ENCODE data around the gene HPCAL4. TPM values are rescaled to one million over a fixed set of nuclear protein-coding genes. Genes with fewer than 3 reads are reported as not detected.

The HPCAL4 gene
- total RNA-seq, 2 experiments from 2014 or later = 0.43 to 0.61 TPM

- no peak overlapping the region for H3K4me3 Mint-ChIP-seq
- H3K27me3 Mint-ChIP-seq = peaks cover 50% of the 10 kb centered on the region
- DNase-seq = no peak
- ChIA-PET CTCF (interaction anchor here (1.0 to 2.2 kb wide), 2 partner anchors 69 to 121 kb away, joined by 3 to 9 read pairs; no protein-coding TSS in a partner anchor), POLR2A (interaction anchor here (1.6 kb wide), 1 partner anchor 10 kb away, joined by 4 read pairs; no protein-coding TSS in a partner anchor)
- peaks cover 18% of the 10 kb centered on the region for H3K4me1 Mint-ChIP-seq (ENCODE audit: low read depth)
- intact Hi-C loops (cut with micrococcal nuclease) = no loop called here
- no peaks in the 10 kb centered on the region for H3K36me3 Mint-ChIP-seq
- H3K9me3 Mint-ChIP-seq = no peaks in the 10 kb centered on the region
- no peak overlapping the region for H3K27ac Mint-ChIP-seq
These were observed 35.4 kb upstream of the HPCAL4 start for GRCh38 chr1:39726600-39726999.

- Mint-ChIP-seq H3K36me3 (no peaks in the 10 kb centered on the region), H3K27ac (no peak overlapping the region), H3K4me3 (no peak overlapping the region), H3K27me3 (peaks cover 39% of the 10 kb centered on the region), H3K9me3 (no peaks in the 10 kb centered on the region), H3K4me1 (ENCODE audit: low read depth) (peaks cover 7% of the 10 kb centered on the region)
- intact Hi-C loops (cut with micrococcal nuclease) = no loop called here
- DNase-seq = no peak
- ChIA-PET CTCF (interaction anchor here (0.6 to 7.7 kb wide), 5 partner anchors 41 to 116 kb away, joined by 3 to 53 read pairs (median 4); partner anchors contain the start of gene NT5C1A), POLR2A (no interaction called here)
These were observed 31.3 kb upstream of the HPCAL4 start for GRCh38 chr1:39722495-39722894.

- no peaks in the 10 kb centered on the region for H3K36me3 Mint-ChIP-seq
- ChIA-PET CTCF (interaction anchor here (2.2 to 7.7 kb wide), 4 partner anchors 50 to 117 kb away, joined by 9 to 63 read pairs (median 49); partner anchors contain the start of gene NT5C1A), POLR2A (no interaction called here)
- H3K27me3 Mint-ChIP-seq = peaks cover 39% of the 10 kb centered on the region
- DNase-seq = no peak
- no peaks in the 10 kb centered on the region for H3K9me3 Mint-ChIP-seq
- no peak overlapping the region for H3K27ac Mint-ChIP-seq
- intact Hi-C loops (cut with micrococcal nuclease) = no loop called here
- H3K4me3 Mint-ChIP-seq = no peak overlapping the region
- peaks cover under 1% of the 10 kb centered on the region for H3K4me1 Mint-ChIP-seq (ENCODE audit: low read depth)
These were observed 30.4 kb upstream of the HPCAL4 start for GRCh38 chr1:39721664-39722063.

GRCh38 chr1:39720094-39720999 lies 29.1 kb upstream of the HPCAL4 start:
- intact Hi-C loops (cut with micrococcal nuclease) = no loop called here
- DNase-seq = no peak
- POLR2A ChIA-PET = interaction anchor here (0.6 kb wide), 1 partner anchor 761 kb away, joined by 4 read pairs; no protein-coding TSS in a partner anchor

GRCh38 chr1:39717809-39718208 lies 26.6 kb upstream of the HPCAL4 start:
- H3K27ac Mint-ChIP-seq = no peak overlapping the region
- POLR2A ChIA-PET = no interaction called here
- DNase-seq = no peak
- CTCF ChIA-PET = interaction anchor here (0.9 to 7.7 kb wide), 6 partner anchors 21 to 228 kb away, joined by 3 to 63 read pairs (median 24); partner anchors contain the start of gene NT5C1A
- peaks cover 40% of the 10 kb centered on the region for H3K27me3 Mint-ChIP-seq
- no peaks in the 10 kb centered on the region for H3K4me1 Mint-ChIP-seq (ENCODE audit: low read depth)
- no peaks in the 10 kb centered on the region for H3K9me3 Mint-ChIP-seq
- intact Hi-C loops (cut with micrococcal nuclease) = loop anchor here (2.0 to 5.0 kb wide), 3 partner anchors 51 to 111 kb away; no protein-coding TSS in a partner anchor
- H3K36me3 Mint-ChIP-seq = no peaks in the 10 kb centered on the region
- no peak overlapping the region for H3K4me3 Mint-ChIP-seq

More at GRCh38 chr1:39720094-39720999, 29.1 kb upstream of the HPCAL4 start:
- Mint-ChIP-seq H3K4me1 (ENCODE audit: low read depth) (no peaks in the 10 kb centered on the region), H3K4me3 (no peak overlapping the region), H3K27me3 (peaks cover 41% of the 10 kb centered on the region), H3K36me3 (no peaks in the 10 kb centered on the region), H3K9me3 (no peaks in the 10 kb centered on the region), H3K27ac (peak overlapping the region; percentile 0)
- CTCF ChIA-PET = interaction anchor here (0.6 to 7.7 kb wide), 26 partner anchors 10 to 559 kb away, joined by 3 to 63 read pairs (median 4); partner anchors contain the start of genes HPCAL4 and NT5C1A

- Mint-ChIP-seq H3K4me3 (no peak overlapping the region), H3K27ac (no peak overlapping the region), H3K4me1 (ENCODE audit: low read depth) (no peaks in the 10 kb centered on the region), H3K36me3 (no peaks in the 10 kb centered on the region), H3K27me3 (peaks cover 33% of the 10 kb centered on the region), H3K9me3 (no peaks in the 10 kb centered on the region)
- CTCF ChIA-PET = interaction anchor here (0.8 to 4.0 kb wide), 5 partner anchors 40 to 108 kb away, joined by 3 to 20 read pairs (median 5); no protein-coding TSS in a partner anchor
- DNase-seq = no peak
- POLR2A ChIA-PET = no interaction called here
- intact Hi-C loops (cut with micrococcal nuclease) = no loop called here
These were observed 22.3 kb upstream of the HPCAL4 start for GRCh38 chr1:39713557-39713956.

GRCh38 chr1:39711966-39712340 lies 20.7 kb upstream of the HPCAL4 start:
- DNase-seq = no peak
- intact Hi-C loops (cut with micrococcal nuclease) = no loop called here

GRCh38 chr1:39711104-39711965 lies 20.1 kb upstream of the HPCAL4 start:
- Mint-ChIP-seq H3K27ac (no peak overlapping the region), H3K4me3 (no peak overlapping the region), H3K9me3 (no peaks in the 10 kb centered on the region), H3K27me3 (peaks cover 15% of the 10 kb centered on the region), H3K4me1 (ENCODE audit: low read depth) (no peaks in the 10 kb centered on the region), H3K36me3 (no peaks in the 10 kb centered on the region)
- POLR2A ChIA-PET = no interaction called here
- no peak for DNase-seq
- CTCF ChIA-PET = interaction anchor here (0.7 to 4.0 kb wide), 4 partner anchors 39 to 105 kb away, joined by 3 to 20 read pairs (median 4); partner anchors contain the start of gene NT5C1A
- intact Hi-C loops (cut with micrococcal nuclease) = no loop called here

More at GRCh38 chr1:39711966-39712340, 20.7 kb upstream of the HPCAL4 start:
- ChIA-PET POLR2A (no interaction called here), CTCF (interaction anchor here (1.5 to 4.0 kb wide), 3 partner anchors 52 to 106 kb away, joined by 3 to 20 read pairs (median 14); no protein-coding TSS in a partner anchor)
- Mint-ChIP-seq H3K4me1 (ENCODE audit: low read depth) (no peaks in the 10 kb centered on the region), H3K36me3 (no peaks in the 10 kb centered on the region), H3K27ac (no peak overlapping the region), H3K27me3 (peaks cover 21% of the 10 kb centered on the region), H3K9me3 (no peaks in the 10 kb centered on the region), H3K4me3 (no peak overlapping the region)

GRCh38 chr1:39707506-39707905 lies 16.3 kb upstream of the HPCAL4 start:
- DNase-seq = no peak
- Mint-ChIP-seq H3K27ac (no peak overlapping the region), H3K36me3 (no peaks in the 10 kb centered on the region), H3K27me3 (peaks cover 5% of the 10 kb centered on the region), H3K4me1 (ENCODE audit: low read depth) (no peaks in the 10 kb centered on the region), H3K4me3 (no peak overlapping the region), H3K9me3 (no peaks in the 10 kb centered on the region)
- ChIA-PET CTCF (interaction anchor here (0.9 kb wide), 1 partner anchor 101 kb away, joined by 3 read pairs; no protein-coding TSS in a partner anchor), POLR2A (no interaction called here)
- intact Hi-C loops (cut with micrococcal nuclease) = no loop called here

- intact Hi-C loops (cut with micrococcal nuclease) = no loop called here
- ChIA-PET CTCF (interaction anchor here (1.3 kb wide), 1 partner anchor 99 kb away, joined by 4 read pairs; no protein-coding TSS in a partner anchor), POLR2A (no interaction called here)
- Mint-ChIP-seq H3K4me3 (no peak overlapping the region), H3K36me3 (no peaks in the 10 kb centered on the region), H3K27me3 (peaks cover 7% of the 10 kb centered on the region), H3K27ac (no peak overlapping the region), H3K4me1 (ENCODE audit: low read depth) (no peaks in the 10 kb centered on the region), H3K9me3 (no peaks in the 10 kb centered on the region)
- DNase-seq = no peak
These were observed 13.5 kb upstream of the HPCAL4 start for GRCh38 chr1:39704757-39705156.

- Mint-ChIP-seq H3K4me1 (ENCODE audit: low read depth) (no peaks in the 10 kb centered on the region), H3K9me3 (no peaks in the 10 kb centered on the region), H3K36me3 (no peaks in the 10 kb centered on the region), H3K27me3 (peaks cover 2% of the 10 kb centered on the region), H3K27ac (no peak overlapping the region), H3K4me3 (no peak overlapping the region)
- ChIA-PET CTCF (interaction anchor here (0.8 to 2.1 kb wide), 3 partner anchors 19 to 99 kb away, joined by 3 to 12 read pairs (median 8); partner anchors contain the start of gene NT5C1A), POLR2A (no interaction called here)
- intact Hi-C loops (cut with micrococcal nuclease) = no loop called here
- DNase-seq = no peak
These were observed 9.8 kb upstream of the HPCAL4 start for GRCh38 chr1:39701049-39701439.

Data from activated CD4-positive, alpha-beta memory T cell treated with anti-CD3 and anti-CD28 coated beads for 36 hours (primary cell).